ENCODE results near the gene CDKAL1.

CDKAL1 gene

DNA sequence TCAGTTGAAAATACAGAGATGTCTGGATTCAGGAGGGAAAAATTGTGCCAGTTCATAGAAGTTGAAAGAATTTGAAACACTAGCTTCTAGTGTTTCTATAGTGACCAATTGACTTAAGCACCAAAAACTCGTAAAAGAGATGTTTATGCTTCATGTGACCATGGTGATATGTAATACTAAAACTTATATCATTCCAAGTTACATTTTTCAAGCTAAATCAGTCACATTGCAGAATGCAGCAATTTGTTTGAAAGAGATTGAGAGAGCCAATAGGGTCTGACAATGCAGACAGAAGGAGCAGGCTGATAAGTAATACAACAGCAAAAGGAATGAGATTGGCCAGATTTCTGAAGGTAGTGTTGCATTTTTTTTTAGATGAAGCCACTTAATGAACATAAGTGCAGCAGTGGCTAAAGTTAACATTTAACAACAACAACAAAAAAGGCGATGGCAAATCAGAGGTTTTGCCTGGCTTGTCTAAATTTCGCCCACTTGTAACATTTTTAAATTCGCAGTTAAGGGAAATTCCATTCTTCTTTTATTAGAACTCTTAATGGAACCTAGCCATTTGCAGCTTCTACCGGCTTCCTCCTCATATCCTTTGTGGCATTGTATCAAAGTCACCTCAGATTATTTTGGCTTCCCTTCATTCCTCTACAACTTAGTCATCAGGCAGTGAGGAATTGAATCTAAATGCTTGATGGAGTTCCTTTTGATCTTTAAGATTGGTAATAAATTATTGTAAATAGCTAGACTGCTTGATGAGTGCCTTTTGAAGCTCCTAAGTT is 575.3 kb downstream of the CDKAL1 start:
- H3F3A ChIP-seq (ENCODE audit: low read depth): no peaks in the 10 kb centered on the region
- no peaks in the 10 kb centered on the region for H3K27me3 ChIP-seq (ENCODE audit: insufficient read depth, low read length, poor library complexity, severe bottlenecking)
- no peaks in the 10 kb centered on the region for H3K36me3 ChIP-seq (ENCODE audit: insufficient read depth, low read length)
- no peak overlapping the region for H3K4me3 ChIP-seq (ENCODE audit: low read length, poor library complexity, severe bottlenecking)
- H3K4me2 ChIP-seq (ENCODE audit: low read depth, low read length, poor library complexity, severe bottlenecking): peak overlapping the region; percentile 42
- H4K20me1 ChIP-seq (ENCODE audit: insufficient read depth, low read length, poor library complexity, severe bottlenecking): no peaks in the 10 kb centered on the region
- no peak for TF ChIP-seq EZH2phosphoT487 (IDR thresholded peaks at IDR 0.05; ENCODE audit: borderline replicate concordance)
- TF ChIP-seq, protein P1, sequence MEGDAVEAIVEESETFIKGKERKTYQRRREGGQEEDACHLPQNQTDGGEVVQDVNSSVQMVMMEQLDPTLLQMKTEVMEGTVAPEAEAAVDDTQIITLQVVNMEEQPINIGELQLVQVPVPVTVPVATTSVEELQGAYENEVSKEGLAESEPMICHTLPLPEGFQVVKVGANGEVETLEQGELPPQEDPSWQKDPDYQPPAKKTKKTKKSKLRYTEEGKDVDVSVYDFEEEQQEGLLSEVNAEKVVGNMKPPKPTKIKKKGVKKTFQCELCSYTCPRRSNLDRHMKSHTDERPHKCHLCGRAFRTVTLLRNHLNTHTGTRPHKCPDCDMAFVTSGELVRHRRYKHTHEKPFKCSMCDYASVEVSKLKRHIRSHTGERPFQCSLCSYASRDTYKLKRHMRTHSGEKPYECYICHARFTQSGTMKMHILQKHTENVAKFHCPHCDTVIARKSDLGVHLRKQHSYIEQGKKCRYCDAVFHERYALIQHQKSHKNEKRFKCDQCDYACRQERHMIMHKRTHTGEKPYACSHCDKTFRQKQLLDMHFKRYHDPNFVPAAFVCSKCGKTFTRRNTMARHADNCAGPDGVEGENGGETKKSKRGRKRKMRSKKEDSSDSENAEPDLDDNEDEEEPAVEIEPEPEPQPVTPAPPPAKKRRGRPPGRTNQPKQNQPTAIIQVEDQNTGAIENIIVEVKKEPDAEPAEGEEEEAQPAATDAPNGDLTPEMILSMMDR (conservative IDR thresholded peaks at IDR 0.05; ENCODE audit: low read length): no peak
- H3K9ac ChIP-seq (ENCODE audit: low read depth, low read length, poor library complexity, severe bottlenecking): no peak overlapping the region
- H3K9me2 ChIP-seq (replicated peaks; ENCODE audit: low read depth, low read length): no peaks in the 10 kb centered on the region
- H3K4me1 ChIP-seq (ENCODE audit: insufficient read depth, low read length, poor library complexity, severe bottlenecking): peaks cover 33% of the 10 kb centered on the region
- H3K79me2 ChIP-seq (ENCODE audit: insufficient read depth, low read length): no peaks in the 10 kb centered on the region
- no peaks in the 10 kb centered on the region for H3K9me3 ChIP-seq (ENCODE audit: insufficient read depth, low read depth, low read length)
- no peak overlapping the region for H2AFZ ChIP-seq (ENCODE audit: low read length)

DNA sequence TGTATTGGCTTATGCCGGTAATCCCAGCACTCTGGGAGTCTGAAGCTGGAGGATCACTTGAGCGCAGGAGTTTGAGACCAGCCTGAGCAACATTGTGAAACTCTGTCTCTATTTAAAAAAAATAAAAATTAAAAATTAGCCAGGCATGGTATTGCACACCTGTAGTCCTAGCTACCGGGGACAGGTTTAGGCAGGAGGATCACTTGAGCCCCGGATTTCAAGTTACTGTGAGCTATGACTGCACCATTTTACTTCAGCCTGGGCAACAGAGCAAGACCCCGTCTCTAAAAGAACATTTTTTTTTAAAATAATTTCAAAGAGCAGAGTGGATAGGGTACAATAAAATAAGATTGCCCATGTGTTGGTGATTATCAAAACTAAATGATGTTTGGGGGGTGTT is 576.4 kb downstream of the CDKAL1 start:
- H3K9me3 ChIP-seq (ENCODE audit: insufficient read depth, low read depth, low read length): no peaks in the 10 kb centered on the region
- H3K4me2 ChIP-seq (ENCODE audit: low read depth, low read length, poor library complexity, severe bottlenecking): no peak overlapping the region
- H2AFZ ChIP-seq (ENCODE audit: low read length): no peak overlapping the region
- H3F3A ChIP-seq (ENCODE audit: low read depth): no peaks in the 10 kb centered on the region
- TF ChIP-seq, protein P1 (conservative IDR thresholded peaks at IDR 0.05; ENCODE audit: low read length): no peak
- no peak for TF ChIP-seq EZH2phosphoT487 (IDR thresholded peaks at IDR 0.05; ENCODE audit: borderline replicate concordance)
- H3K9ac ChIP-seq (ENCODE audit: low read depth, low read length, poor library complexity, severe bottlenecking): no peak overlapping the region
- no peaks in the 10 kb centered on the region for H3K79me2 ChIP-seq (ENCODE audit: insufficient read depth, low read length)
- no peaks in the 10 kb centered on the region for H4K20me1 ChIP-seq (ENCODE audit: insufficient read depth, low read length, poor library complexity, severe bottlenecking)
- peaks cover 33% of the 10 kb centered on the region for H3K4me1 ChIP-seq (ENCODE audit: insufficient read depth, low read length, poor library complexity, severe bottlenecking)
- no peaks in the 10 kb centered on the region for H3K27me3 ChIP-seq (ENCODE audit: insufficient read depth, low read length, poor library complexity, severe bottlenecking)
- no peak overlapping the region for H3K4me3 ChIP-seq (ENCODE audit: low read length, poor library complexity, severe bottlenecking)
- H3K9me2 ChIP-seq (replicated peaks; ENCODE audit: low read depth, low read length): no peaks in the 10 kb centered on the region
- no peaks in the 10 kb centered on the region for H3K36me3 ChIP-seq (ENCODE audit: insufficient read depth, low read length)

DNA sequence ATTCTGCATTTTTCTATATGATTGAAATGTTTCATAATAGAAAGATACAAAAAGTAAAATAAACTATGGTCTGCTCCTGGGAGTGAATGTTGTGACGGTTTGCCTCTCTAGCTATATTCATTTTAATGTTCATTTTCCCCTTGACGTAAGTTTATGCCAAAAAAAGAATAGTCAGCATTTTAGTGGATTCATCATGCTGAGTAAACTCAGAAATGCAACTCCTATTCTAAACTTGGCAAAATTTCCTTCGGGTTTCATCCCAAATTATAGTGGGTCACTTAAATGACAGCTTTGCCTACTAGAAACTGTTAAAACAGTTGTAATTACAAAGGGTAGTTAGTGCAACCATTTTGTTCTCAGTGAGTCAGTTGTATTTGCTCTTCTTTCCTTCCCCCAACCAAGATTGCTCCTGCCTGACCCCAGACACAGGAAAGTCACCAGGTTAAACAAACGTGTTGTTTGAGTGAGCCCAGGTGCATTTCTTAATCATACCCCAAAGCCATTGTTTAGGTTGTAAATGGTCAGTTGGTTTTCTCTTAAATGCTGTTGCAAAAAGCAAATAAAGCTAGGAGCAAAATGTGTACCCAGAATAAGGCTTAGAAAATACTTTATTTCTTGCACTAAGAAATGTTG is 577.0 kb downstream of the CDKAL1 start:
- Histone ChIP-seq H3K79me2 (ENCODE audit: insufficient read depth, low read length) (no peaks in the 10 kb centered on the region), H3K27me3 (ENCODE audit: insufficient read depth, low read length, poor library complexity, severe bottlenecking) (no peaks in the 10 kb centered on the region), H3K4me2 (ENCODE audit: low read depth, low read length, poor library complexity, severe bottlenecking) (no peak overlapping the region), H3K4me3 (ENCODE audit: low read length, poor library complexity, severe bottlenecking) (no peak overlapping the region), H3K4me1 (ENCODE audit: insufficient read depth, low read length, poor library complexity, severe bottlenecking) (peaks cover 33% of the 10 kb centered on the region), H3K9me2 (replicated peaks; ENCODE audit: low read depth, low read length) (no peaks in the 10 kb centered on the region), H4K20me1 (ENCODE audit: insufficient read depth, low read length, poor library complexity, severe bottlenecking) (no peaks in the 10 kb centered on the region), H3K9me3 (ENCODE audit: insufficient read depth, low read depth, low read length) (no peaks in the 10 kb centered on the region), H3K9ac (ENCODE audit: low read depth, low read length, poor library complexity, severe bottlenecking) (no peak overlapping the region), H3F3A (ENCODE audit: low read depth) (no peaks in the 10 kb centered on the region), H2AFZ (ENCODE audit: low read length) (no peak overlapping the region), H3K36me3 (ENCODE audit: insufficient read depth, low read length) (no peaks in the 10 kb centered on the region)
- TF ChIP-seq EZH2phosphoT487 (IDR thresholded peaks at IDR 0.05; ENCODE audit: borderline replicate concordance): no peak
- TF ChIP-seq, protein P1 (conservative IDR thresholded peaks at IDR 0.05; ENCODE audit: low read length): no peak
